Measurements from ENCODE around the gene CACNG3. TPM values are rescaled to one million over a fixed set of nuclear protein-coding genes. Genes with fewer than 3 reads are reported as not detected.
"Not testable (repeated sequence)": the region's sequence is repeated elsewhere in the genome, so short reads cannot be mapped to it uniquely, and the experiment has no call there.

Gene CACNG3
- total RNA-seq, 1 donor from 2014 or later = not detected

DNA sequence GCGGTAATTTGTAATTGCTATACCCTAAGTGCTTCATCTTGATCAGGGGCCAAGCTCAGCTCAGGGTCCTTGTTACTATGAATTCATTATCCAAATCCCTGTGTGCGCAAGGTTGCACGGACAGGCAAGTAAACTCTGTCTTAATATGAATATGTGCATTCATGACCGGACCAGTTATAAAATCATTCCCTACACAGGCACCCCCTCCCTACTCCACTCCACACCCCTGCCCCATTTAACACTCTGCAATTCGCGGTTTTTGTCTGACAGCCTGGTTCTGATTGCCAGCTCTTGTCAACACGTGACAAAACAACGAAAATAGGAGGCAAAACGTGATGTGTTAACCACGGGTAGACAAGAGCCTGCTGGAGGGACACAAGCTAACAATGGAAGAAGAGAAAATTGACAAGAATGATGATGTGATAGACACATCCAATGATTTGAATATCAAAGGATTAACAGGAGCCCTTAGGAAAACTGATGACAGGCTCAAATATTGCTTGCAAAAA lies 76.5 kb downstream of the CACNG3 start:
- DNase-seq (ENCODE audit: low read depth in 2 of 2) = no peak

DNA sequence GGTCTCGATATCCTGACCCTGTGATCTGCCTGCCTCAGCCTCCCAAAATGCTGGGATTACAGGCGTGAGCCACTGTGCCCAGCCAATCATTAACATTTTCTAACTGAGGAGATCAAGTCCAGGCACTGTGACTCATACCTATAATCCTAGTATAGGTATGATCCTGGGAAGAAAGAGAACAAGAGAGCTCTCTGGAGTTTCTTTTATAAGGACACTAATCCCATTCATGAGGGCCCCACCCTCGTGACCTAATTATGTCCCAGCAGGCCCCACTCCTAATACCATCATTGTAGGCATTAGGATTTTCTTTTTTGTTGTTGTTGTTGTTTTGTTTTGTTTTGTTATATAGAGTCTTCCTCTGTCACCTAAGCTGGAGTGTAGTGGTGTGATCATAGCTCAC lies 80.4 kb downstream of the CACNG3 start:
- DNase-seq (ENCODE audit: low read depth in 2 of 2) = no peak

DNA sequence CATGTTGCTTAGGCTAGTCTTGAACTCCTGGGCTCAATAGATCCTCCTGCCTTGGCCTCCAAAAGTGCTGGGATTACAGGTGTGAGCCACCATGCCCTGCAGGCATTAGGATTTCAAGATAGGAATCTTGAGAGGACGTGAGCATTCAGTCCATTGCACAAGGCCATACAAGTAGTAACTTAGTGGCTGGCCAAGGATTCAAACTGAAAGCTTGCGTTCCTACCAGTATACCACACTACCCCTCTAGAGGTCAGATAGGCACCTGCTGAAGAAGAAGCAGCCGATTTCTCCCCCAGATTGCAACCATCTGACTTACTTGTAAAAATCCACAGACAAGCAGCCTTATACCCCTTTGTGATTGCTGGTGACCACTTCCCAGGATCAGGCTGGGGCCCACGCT lies 80.9 kb downstream of the CACNG3 start:
- DNase-seq (ENCODE audit: low read depth in 2 of 2) = no peak

DNA sequence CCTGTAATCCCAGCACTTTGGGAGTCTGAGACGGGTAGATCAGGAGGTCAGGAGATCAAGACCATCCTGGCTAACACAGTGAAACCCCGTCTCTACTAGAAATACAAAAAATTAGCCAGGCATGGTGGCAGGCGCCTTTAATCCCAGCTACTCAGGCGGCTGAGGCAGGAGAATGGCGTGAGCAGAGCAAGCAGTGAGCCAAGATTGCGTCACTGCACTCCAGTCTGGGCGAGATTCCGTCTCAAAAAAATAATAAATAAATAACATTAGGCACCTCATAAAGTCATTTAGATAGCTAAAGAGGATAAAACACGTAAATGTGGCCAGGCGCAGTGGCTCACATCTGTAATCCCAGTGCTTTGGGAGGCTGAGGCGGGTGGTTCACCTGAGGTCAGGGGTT lies 87.7 kb downstream of the CACNG3 start:
- DNase-seq (ENCODE audit: low read depth in 2 of 2) = not testable (repeated sequence)

DNA sequence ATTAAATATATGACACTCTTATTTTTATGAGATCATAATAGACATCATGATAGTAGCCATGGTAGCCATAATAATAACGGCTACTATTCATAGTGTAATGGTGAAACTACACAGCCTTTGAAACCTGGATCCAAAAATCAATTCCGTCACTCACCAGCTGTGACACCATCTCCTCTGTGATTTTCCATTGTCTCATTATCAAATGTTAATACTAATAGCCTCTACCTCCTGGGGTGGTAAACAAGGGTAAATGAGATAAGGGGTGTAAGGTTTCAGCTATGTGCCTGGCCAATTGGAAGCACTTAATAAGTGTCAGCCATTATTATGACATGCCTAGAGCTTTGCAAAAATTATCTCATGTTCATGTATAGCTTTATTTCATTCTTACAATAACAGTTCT lies 88.6 kb downstream of the CACNG3 start:
- DNase-seq (ENCODE audit: low read depth in 2 of 2) = peak in 1 of 2 donors; percentile 24

DNA sequence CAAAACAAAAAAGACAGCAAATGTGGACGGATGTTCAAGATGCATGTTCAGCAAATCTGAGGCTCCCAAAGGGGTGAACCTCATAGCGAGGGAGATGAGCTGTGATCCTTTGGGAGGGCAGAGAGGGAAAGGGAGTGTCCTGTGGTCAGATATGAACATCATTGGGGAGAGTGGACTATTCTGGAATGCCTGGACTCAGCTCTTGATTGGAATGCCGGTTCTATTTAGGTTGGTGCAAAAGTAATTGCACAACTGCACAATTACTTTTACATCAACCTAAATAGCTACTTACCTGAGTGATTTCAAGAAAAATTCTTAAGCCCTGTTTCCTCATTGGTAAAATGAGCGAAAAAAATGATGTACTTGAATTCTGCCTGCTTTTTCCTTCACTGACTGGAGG lies 89.6 kb downstream of the CACNG3 start:
- DNase-seq (ENCODE audit: low read depth in 2 of 2) = no peak

DNA sequence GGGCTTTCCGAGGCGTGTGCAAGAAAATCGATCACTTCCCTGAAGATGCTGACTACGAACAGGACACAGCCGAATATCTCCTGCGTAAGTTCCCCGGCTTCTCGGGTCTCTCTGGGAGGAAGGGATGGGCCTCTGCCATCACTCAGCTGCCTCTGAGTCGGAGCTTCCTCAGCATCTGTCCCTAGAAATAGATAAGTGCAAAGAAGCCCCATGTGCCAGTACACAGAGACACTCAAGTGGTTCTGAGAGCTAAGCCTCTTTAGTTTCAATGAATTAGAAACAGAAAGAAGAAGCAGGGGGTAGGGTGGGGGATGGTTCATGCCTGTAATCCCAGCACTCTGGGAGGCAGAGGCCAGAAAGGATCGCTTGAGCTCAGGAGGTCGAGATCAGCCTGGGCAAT lies 90.6 kb downstream of the CACNG3 start:
- DNase-seq (ENCODE audit: low read depth in 2 of 2) = no peak

DNA sequence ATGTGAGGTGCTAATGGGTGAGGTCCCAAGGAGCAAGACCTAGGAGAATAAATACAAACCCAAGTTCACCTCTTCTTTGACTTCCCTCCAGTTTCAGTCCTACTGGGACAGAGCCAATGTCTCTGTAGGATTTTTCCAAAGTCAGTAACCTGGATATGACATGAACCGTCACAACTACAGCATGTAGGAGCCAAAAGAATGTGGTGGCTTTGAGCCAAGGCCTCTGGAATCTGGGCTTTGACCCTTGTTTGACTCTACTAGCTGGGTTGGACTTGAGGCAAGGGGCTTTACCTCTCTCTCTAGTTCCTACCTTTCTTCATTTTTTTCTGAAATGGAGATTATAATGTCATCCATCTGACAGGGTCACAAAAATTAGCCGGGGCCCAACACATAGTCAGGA lies 91.4 kb downstream of the CACNG3 start:
- DNase-seq (ENCODE audit: low read depth in 2 of 2) = peak in 1 of 2 donors; percentile 39

DNA sequence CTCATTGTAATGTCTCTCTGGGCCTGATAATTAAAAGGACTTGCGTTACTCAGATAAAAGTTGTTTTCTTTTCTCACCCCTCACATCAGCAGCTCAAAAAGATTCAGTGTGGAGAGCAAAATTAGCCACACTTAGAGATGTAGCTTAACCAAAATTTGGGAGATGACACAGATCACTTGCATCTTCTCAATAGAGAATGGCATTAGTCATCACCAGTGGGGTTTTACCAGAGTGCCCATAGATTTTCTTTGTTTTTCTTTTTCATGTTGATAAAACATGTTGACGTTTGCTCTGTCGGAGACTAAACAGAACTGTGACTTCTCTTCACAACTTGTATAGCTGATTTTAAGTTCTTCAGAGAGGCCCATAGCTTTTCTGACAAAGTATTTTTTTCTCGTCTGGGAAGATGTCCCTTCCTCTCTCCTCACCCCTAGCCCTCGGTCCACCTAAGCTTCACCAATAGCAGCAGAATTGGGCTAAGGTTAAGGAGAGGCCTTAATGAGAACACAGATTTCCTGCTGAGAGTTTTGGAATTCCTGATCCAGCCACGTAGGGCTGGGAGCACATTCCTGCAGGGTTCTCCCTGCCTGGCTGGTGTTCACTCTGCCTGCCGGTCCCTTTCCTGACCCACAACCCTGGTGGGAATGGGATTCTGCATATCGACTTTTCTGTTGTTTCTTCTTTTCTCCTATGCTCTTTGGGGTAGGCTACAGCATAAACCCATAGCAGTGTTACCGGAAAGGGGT lies 92.6 kb downstream of the CACNG3 start:
- DNase-seq (ENCODE audit: low read depth in 2 of 2) = no peak

DNA sequence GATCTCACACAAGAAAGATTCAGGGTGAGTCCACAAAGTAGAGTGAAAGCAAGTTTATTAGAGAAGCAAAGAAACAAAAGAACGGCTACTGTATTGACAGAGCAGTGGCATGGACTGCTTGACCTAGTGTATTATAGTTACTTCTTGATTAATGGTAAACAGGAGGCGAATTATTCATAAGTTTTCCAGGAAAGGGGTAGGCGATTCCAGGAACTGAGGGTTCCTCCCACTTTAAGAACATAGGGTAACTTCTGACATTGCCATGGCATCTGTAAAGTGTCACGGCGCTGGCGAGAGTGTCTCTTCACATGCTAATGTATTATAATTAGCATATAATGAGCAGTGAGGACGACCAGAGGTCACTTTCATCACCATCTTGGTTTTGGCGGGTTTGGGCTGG lies 93.2 kb downstream of the CACNG3 start:
- DNase-seq (ENCODE audit: low read depth in 2 of 2) = no peak

DNA sequence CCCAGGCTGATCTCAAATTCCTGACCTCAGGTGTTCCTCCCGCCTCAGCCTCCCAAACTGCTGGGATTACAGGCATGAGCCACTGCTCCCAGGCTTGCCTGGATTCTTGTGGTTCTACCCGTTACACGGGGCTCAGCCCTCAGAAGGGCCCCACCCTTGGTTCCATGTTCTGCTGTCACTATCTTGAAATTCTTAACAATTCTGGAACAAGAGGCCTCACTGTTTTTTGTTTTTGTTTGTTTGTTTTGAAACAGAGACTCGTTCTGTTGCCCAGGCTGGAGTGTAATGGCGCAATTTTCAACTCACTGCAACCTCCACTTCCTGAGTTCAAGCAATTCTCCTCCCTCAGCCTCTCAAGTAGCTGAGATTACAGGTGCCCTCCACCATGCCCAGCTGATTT lies 96.6 kb downstream of the CACNG3 start:
- DNase-seq (ENCODE audit: low read depth in 2 of 2) = no peak

DNA sequence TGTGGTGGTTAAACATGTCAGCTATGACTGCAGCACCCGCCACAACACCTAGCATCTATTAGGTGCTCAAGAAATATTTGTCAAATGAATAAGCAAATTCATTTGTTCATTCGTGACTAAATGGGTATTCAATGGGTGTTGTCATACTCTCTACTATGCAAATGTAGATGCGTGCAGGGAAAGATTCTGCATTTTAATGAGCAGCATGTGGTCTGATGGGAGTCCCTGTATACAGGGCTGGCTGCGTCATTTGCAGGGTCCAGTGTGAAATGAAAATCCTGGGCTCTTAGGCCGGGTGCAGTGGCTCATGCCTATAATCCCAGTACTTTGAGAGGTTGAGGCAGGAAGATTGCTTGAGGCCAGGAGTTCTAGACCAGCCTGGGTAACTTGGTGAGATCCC lies 97.5 kb downstream of the CACNG3 start:
- DNase-seq (ENCODE audit: low read depth in 2 of 2) = no peak

DNA sequence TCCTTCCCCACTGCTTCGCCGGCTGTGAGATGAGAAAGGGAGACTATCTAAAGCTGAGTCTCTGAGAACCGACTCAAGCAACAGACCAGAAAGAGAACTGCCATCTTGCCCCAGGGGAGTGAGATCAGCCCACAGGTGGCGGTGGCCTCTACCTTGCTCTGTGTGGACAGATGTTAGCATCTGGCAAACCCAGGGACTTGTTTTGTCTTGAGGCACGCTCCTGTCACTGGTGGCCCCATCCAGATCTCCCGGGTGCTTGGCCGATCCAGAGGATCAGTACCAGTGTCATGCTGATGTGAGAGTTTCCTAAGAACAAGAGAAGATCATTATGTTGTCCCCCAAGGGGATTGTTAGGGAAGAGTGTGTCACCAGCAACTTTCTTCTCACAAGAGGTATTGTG lies 101.4 kb downstream of the CACNG3 start:
- no peak for DNase-seq (ENCODE audit: low read depth in 2 of 2)

DNA sequence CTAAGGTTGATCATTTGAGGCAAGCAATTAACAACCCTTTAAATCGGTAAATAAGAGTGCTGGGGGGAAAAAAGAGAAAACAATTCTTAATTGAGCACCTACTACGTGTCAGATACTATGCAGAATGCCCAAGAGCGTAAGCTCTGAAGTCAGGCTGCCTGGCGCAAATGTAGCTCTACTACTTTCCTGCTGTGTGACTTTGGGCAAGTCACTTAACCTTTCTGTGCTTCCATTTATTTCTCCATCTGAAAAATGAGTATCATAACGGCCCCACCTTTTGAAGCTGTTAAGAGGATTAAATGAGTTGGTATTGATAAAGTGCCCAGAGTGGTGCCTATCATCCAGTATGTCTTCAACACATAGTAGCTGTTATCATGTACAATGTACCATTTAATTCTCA lies 102.0 kb downstream of the CACNG3 start:
- DNase-seq (ENCODE audit: low read depth in 2 of 2) = no peak

DNA sequence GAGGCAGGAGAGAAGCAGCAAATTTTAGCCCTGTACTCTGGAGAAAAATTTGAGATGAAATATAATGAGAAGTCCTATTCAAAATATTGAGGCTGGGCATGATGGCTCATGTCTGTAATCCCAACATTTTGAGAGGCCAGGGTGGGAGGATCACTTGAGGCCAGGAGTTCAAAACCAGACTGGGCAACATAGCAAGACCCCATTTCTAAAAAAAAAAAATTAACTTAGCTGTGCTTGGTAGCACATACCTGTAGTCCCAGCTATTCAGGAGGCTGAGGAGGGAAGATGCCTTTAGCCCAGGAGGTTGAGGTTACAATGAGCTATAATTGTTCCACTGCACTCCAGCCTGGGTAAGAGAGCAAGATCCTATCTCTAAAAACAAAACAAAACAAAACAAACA lies 103.4 kb downstream of the CACNG3 start:
- no peak for DNase-seq (ENCODE audit: low read depth in 2 of 2)

DNA sequence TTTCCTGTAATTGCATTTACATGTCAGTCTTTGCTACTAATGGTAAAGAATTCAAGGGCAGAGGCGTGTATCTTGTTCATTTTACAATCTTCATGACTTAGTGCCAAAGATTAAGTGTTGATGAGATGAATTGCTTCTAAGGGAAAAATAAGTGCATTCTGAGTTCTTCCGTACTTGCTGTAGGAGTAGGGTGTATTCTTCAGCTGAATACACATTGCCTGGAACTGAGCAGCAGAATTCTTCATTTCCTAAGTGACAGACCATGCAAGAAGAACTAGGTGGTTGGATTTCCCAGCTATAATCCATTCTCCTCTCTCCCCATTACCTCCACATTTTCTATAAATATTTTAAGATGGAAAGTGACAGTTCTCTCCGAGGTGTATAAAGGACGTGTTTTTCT lies 104.8 kb downstream of the CACNG3 start:
- DNase-seq (ENCODE audit: low read depth in 2 of 2) = no peak

DNA sequence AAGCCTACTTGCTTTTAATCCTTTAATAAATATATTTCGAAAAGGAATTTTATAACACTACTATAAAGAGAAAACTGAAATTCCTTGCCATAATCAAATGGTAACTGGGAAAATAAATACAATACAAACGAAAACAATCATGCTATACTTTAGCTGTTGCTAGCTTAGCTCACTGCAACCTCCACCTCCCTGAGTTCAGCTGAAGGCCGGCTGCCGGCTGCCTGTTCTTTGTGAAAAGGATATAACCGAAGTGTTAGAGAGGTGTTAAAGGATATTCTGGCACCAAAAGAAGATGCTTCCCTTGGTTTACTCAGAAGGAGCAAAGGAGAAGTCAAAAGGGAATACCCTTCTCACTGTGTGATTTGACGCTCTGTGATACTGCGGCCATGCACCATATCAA lies 108.5 kb downstream of the CACNG3 start:
- no peak for DNase-seq (ENCODE audit: low read depth in 2 of 2)

DNA sequence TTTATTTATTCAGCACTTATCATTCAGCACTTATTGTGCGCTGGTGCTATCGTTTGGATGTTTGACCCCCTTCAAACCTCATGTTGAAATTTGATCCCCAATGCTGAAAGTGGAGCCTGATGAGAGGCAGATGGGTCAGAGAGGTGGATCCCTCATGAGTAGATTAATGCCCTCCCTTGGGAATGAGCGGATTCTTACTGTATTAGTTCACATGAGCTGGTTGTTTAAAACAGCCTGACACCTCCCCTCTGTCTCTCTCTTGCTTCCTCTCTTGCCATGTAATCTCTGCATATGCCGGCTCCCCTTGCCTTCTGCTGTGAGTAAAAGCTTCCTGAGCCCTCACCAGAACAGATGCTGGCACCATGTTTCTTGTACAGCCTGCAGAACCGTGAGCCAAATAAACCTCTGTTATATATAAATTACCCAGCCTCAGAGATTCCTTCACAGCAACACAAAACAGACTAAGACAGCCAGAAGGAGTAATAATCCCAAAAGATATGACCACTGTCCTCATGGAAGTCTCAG lies 111.1 kb downstream of the CACNG3 start:
- DNase-seq (ENCODE audit: low read depth in 2 of 2) = no peak

DNA sequence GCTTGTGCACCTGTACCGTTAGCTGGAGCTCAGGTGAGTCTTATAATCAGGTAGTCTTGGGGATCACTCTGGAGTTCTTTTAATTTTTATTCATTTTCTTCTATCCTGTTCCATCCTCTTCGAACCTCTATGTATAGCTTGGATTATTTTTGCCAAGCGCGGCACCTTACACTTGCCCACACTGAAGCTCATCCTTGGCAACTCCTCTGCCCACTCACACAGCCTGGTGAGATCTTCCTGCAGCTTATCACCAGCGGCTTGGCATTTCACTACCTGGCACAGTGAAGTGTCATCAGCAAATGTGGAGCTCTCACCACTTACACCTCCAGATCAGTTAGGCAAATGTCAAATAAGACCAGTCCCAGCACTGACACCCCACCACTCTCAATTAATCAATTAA lies 116.7 kb downstream of the CACNG3 start:
- no peak for DNase-seq (ENCODE audit: low read depth in 2 of 2)

DNA sequence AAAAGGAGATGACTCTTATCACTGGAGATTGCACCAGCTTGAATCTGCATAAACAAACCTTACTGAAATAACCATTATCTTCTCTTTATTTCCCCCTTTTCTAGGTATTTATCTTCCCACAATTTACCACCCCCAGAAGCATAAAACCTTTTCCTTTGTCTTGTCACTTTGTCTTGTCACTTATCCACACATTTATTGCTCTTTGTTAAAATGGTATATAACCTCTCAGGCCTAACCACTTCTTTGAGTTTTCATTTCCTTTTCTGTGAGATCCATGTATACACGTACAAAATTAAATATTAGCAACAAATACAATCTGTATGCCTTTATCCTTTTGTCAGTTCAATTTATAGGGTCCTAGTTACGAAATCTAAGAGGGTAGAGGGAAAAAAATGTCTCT lies 122.9 kb downstream of the CACNG3 start:
- no peak for DNase-seq (ENCODE audit: low read depth in 2 of 2)

DNA sequence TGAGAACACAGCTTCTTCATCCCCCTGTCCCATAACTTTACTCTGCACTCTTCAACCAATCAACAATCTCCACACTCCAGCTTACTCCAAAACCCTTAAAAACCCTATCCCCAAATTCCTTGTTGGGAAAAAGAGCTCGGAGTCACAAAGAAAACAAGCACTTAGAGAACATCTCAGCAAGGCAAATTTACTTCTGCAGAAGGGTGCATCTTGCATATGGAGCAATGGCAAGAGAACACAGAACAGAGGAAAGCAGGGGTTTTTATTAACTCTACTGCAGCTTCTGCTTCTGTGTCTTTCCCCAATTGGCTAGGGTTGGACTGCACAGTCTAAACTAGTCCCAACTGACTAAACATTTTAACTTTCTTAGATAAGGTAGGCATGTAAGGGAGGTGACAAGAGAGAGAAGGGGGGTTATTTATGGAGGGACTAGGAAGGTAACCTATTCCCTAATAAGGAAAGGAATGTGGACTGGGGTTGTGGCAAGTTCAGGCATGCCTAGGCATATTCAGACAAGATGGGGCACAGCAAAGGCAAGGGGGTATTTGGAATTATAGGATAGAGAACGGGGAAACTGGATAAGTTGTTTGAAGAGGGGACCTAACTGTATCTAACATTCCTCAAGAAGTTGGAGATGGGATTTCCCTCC lies 125.5 kb downstream of the CACNG3 start:
- no peak for DNase-seq (ENCODE audit: low read depth in 2 of 2)

DNA sequence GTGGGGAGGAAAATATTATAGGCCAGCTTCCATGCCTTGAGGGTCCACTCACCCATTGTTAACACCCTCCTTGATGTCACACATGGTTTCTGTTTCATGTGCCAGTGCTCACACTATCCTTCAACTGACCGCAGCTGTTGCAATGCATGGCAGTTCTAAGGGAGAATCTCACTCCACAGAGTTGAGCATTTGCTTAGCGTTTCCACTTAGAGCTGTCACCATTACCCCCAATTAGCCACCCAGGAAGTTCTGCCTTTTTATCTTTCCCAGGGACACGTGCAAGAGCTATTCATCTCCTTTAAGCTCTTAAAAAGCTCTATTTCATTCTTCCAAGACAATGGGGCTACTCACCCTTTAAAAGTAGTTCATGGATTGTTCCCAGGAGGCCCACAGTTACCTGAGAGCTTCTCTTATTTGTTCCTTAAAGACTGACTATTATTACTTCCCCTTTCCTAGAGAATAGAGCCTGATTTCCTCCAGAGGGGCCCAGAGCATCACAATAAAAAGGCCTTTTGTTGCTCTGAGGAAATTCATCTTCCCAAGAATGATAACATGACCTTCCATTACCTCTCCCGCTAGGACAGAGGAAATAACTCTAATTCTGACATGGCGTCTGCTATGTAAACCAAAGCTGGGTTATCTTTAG lies 126.8 kb downstream of the CACNG3 start:
- DNase-seq (ENCODE audit: low read depth in 2 of 2) = no peak

DNA sequence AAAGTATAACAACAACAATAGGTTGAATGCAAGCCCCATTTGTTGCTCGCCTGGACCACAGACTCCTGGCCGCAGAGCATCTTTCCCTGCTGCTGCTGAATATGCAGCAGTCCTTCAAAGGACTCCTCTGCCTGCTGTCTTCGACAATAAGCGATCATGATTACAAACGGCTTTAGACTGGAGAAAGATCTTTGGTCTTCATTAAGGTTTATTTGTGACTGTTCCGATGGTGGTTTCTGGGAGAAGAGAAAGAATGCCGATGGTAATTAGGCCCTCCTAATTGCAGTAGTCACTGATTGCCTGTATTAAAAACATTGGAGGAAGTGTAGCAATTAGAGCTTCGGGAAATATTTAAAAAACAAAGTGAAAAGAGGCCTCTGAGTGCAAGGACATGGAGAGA lies 138.2 kb downstream of the CACNG3 start:
- no peak for DNase-seq (ENCODE audit: low read depth in 2 of 2)
